T-helper 1 cell (primary cell): ENCODE data around the gene PSMD11.
"Not testable (repeated sequence)": the region's sequence is repeated elsewhere in the genome, so short reads cannot be mapped to it uniquely, and the experiment has no call there.

Experiments
- DNase-seq, 5 donors: peaks; one replicate each; pipeline ENCODE4 v3.0.0-alpha.2; 2012 to 2020

Gene PSMD11

DNA sequence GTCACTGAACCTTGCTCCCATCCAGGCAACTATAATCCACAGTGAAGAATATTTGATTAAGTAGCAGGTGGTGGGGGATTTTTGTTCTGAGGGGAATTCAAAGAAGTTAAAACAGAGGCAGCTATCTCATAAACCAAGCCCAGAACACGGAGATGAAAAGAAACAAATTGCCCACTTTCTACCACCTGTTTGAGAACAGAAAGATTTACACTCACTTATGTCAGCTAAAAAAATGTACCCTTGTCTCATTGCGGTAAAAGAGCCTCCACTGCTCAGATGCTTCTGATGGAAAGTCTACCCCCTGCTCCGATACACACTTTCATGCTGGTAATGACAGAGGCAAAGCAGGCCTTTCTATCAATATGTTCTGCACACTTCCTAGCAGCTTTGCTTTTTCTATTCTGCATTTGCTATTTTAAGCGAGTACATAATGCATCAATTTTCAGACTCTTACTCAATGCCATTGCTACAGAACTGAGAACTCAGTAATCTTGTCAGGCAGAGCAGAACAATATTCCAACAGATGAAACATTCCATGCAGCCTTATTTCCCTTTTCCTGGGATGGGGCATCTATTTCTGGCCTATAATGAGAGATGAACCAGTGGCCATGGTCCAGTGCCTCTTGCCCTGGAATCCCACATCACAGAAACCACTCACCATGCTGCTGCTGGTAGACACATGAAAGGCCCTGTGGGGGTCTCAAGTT lies 71.5 kb downstream of the PSMD11 start:
- DNase-seq, result no peak

DNA sequence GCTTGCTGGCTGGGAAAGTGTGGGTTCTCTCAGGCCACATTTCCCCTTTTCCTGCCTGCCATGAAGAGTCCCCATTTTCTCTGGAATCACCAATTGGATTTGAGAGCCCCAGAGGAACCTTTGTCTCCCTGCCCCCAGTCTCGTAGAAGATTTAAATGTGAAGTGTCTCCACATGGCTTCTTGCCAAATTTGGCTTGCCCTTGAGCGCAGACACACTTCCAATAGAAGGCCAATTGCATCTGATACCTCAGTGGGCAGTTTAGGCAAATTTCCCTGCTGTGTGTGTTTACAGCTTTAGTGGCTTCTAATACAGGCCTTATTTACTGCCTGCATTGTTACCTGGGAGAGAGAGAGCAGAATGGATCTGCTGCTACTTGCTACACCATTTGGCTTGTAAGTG lies 72.1 kb downstream of the PSMD11 start:
- no peak for DNase-seq

DNA sequence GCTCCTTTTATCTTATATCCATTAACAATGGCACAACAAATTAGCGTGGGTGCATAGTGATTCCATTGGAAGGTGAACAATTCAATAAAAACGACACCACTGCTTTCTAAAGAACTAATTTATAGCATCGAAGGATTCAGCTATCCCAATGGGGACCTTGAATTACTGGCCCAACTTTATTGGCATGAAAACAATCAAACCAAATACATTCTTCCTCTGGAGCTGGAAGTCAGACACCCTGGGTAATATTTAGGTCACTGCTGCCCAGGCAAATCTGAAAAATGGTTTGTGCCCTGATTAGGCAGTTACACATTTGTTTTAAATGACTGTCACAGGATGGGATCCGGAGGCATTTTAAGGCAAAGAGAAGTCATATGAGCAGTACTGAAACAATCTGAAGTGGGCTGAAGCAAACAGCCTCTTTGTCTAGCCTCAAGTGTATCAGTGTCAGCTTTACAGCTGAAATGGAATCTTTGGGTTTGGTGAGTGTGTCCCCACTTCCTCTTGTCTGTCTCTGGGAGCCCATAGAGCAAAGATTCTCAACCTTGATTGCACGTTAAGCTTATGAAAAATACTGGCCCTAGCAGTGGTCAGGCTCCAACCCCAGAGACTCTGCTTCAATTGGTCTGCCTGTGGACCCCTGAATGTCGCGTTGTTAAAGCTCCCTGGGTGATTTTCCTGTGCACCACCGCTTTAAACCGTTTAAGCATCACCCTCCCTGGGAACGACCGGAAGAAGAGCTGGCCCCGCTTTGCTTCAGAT lies 72.8 kb downstream of the PSMD11 start:
- DNase-seq, result no peak

DNA sequence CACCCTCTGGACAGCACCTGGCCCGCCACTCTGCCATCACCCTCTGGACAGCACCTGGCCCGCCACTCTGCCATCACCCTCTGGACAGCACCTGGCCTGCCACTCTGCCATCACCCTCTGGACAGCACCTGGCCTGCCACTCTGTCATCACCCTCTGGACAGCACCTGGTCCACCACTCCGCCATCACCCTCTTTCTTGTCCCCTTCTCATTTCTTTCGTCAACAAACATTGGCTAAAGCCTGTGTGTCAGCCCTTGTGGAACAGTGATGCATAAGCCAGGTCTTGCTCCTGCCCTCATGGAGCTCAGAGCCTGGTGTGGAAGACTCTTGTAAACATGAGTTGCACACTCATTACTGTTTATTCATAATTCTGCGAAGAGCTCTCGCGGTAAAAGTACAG lies 73.7 kb downstream of the PSMD11 start:
- no peak for DNase-seq

DNA sequence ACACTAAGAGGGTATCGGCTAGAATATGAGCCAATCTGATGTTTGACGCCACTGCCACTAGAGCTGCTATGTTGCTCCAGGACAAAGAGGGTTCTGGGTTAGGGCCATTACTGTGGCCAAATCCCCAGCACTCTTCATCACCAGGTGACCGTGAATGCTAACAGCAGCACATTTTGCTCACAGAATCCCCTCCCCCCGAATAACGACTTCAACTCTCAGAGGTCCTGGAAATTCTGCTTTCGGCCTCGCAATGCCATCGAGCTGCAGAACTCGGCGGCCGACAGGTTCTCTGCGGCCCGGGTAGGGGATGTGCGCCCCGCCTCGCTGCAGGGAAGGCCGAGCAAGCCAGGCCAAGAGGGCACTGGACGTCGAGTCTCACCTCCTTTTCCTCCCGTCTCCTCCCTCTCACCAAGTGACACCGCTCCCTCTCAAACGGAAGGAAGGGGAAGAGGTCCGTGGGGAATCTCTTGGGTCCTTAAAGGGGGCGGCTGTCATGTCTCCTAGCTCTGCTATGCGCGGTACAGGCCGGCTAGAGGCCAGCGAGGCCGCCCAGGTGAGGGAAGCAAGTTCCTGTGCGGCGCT lies 74.4 kb downstream of the PSMD11 start:
- no peak for DNase-seq

DNA sequence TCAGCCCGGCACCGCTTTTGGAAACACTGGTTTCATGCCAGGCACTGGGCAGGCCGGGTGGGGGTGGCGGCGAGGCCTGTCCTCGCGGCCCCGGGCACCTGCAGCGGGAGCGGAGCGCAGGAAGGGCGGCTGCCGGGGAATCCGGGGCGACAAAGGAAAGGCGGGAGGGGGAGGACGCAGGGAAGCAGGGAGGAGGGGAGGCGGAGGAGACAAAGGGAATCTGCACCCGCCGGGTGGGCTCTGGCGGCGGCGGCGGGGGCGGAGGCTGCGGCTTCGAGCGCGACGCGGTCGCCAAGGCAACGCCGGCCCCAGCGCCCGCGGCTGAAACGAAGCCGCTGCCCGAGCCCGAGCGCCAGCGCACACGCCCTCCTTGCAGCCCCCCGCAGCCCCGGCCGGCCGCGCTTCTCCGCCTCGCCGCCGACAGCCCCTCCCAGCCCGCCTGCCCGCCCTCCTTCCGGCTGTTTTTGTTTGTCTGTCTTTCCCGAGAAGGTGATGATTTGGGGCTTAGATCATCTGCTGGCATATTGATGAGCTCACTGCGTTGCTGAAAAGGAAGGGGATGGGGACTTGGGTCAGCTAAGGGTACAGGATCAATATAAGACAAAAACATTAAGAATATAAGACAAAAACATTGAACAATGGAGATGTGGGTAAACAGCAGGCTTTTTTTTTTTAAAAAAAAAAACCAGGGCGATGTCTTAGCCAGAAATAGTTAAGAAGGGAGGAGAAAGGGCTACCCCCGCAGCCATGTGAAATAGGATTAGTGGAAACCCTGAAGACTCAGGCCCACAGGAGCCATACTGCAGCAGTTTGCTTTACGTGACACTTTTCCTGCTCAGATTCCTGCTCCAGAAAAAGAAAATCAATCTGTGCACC lies 75.2 kb downstream of the PSMD11 start:
- DNase-seq, result peak in 3 of 5 donors; percentile 14 to 71 (median 53)

DNA sequence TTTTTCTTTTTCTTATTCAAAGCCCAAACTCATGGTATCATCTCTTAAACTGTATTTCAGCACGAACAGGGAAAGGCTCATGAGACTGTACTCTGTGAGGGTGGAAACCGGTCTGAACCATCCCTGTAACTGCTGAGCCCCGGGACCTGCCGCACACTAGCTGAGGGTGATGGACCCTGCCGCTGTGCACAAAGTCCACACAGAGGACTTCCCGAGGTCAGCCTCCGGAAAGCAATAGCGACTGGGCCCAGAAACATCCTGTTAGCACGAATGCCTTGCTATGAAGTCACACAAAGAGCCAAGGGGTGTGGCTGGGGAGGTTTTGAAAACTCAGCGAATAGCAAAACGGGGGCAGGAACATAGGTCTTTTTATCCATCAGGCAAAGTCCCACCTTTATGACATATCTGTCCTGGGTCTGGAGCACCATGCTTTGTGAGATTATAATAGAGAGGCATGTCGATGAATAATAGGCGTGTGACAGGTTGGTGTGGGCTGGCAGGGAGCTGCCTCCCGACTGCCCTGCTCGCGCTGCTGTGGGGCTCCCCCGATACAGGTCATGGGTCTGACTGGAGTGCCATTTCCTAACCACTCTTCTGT lies 75.9 kb downstream of the PSMD11 start:
- peak in 3 of 5 donors; percentile 26 to 42 (median 40) for DNase-seq

DNA sequence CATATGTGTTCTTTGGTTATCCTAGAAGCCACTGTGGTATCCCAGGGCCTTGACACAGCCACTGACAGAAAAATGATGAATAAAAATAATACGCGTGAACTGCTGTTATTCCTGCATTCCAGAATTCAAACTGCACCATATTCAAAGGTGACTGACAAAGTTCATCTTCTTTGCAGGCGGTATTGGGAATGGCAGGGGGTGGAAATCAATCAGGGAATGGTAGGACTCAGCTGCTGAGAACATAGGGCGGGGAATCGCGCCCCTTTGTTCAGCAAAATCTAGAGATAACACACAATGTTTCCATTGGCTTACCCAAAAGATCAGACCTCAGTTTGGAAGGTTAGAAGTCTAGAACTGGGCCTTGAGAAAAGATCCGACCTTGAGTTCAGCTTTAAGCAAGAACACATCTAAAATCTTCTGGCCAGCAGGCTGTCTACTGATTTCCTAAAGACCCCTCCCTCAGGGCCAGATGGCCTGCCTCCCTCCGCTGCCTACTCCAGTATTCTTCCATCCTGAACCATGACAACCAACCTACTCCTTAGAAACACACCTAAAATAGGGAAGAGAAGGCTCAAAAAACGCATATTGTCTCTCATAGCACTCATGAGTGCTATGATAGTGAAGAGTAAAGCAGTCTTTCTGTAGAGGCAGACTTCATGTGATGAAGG lies 76.6 kb downstream of the PSMD11 start:
- no peak for DNase-seq

DNA sequence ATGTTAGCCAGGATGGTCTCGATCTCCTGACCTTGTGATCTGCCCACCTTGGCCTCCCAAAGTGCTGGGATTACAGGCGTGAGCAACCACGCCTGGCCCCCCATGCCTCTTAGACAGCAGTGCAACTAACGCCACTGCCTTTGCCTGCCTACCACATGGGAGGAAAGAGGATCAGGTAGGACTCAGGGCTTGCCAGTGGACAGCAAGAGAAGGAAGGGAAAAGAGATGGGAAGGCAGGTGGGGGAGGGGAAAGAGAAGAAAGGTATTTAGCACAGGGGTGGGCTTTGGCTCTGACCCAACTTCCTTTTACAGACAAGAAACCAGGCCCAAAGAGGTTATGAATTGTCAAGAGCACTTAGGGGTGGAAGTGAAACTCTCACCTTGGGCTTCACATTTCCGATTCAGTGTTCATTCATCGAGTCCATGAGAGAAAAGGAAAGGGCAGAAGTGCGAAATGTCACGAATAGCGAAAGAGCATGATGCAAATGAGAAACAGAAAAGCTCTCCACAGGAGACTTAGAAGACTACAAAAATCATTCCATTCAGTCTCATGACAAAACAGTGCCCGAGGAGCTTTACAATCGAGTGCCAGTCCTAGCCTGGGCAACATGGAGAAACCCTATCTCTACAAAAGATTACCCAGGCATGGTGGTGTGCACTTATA lies 78.8 kb downstream of the PSMD11 start:
- peak in 1 of 5 donors; percentile 93 for DNase-seq

DNA sequence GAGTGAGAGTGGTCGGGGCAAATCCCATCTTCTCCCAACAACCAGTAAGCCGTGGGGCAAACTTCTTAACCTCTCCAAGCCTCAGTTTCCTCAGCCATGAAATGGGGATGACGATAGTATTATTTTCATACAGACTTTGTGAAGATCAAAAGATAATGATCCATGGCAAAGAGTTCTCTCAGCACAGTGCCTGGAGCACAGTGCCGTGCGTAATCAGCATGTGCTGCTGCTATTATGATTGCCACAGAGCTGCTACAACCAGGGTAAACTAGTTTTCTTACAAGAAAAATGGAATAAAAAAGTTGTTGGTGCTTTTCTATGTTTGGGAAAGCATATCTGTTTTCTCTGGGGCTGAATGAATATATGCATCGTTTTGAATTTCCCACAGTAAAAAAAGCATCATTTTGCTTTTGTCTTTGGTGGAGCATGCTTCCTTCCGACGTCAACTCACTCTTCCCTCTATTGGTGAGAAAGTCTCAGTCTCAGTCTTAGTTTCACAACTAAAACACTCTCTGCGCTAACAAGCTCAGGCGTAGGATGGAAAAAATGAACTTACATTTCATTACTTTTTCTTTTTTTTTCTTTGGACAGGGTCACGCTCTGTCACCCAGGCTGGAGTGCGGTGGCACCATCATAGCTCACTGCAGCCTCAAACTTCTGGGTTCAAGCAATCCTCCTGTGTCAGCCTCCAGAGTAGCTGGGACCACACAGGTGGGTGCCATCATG lies 79.7 kb downstream of the PSMD11 start:
- DNase-seq, result peak in 1 of 5 donors; percentile 77

DNA sequence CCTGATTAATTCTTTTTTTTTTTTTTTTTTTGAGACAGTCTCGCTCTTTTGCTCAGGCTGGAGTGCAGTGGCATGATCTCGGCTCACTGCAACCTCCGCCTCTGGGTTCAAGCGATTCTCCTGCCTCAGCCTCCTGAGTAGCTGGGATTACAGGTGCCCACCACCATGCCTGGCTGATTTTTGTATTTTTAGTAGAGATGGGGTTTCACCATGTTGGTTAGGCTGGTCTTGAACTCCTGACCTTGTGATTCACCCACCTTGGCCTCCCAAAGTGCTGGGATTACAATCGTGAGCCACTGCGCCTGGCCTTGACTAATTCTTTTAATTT lies 80.2 kb downstream of the PSMD11 start:
- DNase-seq, result not testable (repeated sequence)

DNA sequence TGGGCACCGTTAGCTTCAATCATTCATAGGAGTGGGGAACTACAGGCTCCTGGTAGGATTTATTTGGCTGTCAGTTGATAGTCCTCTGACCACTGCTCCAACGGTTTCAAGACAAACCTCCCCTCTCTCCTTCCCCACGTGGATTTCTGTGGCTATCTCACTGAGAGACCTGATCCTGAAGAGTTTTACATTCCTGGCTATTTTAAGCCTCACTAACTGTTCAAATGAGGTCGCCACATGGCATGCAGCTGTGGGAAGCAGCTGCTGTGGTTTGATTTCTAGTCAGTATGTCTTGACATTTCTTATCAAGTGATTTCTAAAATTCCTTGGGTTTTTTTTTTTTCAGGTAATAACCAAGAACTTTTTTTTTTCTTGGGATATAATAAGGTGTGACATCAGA lies 80.8 kb downstream of the PSMD11 start:
- DNase-seq, result no peak

DNA sequence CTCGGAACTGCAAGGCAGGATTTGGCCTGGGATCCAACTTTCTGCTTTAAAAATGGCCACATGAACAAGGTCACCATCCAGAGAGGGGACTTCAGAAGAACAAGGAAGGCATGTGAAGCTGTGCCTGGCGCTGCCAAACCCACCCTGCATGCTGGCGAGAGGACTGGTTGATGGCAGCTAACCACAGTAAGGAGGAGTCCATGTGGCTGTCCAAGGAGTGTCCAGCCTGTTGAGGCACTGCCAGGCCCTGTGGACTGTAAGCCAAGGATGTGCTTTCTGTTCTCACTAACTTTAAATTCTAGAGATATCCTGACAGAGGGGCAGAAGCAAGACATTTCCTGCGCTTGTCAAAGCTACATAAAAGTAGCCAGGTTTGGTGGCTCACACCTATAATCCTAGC lies 82.8 kb downstream of the PSMD11 start:
- DNase-seq, result no peak

DNA sequence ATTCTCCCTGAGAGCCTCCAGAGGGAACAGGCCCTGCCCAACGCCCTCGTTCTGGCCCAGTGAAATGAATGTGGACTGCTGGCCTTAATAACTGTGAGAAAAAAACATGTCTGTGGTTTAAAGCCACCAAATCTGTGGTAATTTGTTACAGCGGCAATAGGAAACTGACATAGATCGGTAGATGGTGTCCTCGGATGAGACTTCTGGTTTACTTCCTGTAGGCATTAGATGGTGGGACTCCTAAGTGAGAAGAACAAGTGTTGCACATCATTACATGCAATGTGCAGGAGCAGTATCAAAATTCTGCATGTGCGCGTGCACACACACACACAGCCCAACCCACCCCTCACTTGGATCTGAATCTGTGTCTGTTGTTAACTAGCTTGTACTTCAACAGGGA lies 84.5 kb downstream of the PSMD11 start:
- peak in 1 of 5 donors; percentile 17 for DNase-seq

DNA sequence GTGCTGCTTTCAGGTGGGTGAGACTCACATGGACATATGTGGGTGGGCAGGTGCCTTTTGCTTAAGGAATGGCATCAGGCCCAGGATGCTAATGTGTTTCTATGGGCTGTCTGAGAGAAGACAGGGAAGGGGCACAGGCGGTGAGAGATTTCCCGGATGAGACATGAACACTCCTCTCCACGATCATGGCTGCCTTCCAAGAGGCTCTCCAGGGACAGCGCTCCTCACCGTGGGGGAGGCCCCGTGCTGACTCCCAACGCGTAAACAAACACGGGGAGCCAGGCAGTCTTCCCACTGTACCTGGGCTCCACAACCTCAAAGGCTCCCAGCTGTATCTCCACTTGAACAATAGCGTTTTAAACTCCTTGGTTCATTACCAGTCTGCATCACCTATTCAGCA lies 85.3 kb downstream of the PSMD11 start:
- DNase-seq, result no peak
